HG03196 (cell line): Measurements from ENCODE around the gene MRRF.

Experiments used
- ATAC-seq: cut with Tn5 transposase; IDR thresholded peaks from one replicate; pipeline ENCODE4 v1.9.1; 2021; ENCODE audit not compliant: unreplicated experiment

MRRF gene

DNA sequence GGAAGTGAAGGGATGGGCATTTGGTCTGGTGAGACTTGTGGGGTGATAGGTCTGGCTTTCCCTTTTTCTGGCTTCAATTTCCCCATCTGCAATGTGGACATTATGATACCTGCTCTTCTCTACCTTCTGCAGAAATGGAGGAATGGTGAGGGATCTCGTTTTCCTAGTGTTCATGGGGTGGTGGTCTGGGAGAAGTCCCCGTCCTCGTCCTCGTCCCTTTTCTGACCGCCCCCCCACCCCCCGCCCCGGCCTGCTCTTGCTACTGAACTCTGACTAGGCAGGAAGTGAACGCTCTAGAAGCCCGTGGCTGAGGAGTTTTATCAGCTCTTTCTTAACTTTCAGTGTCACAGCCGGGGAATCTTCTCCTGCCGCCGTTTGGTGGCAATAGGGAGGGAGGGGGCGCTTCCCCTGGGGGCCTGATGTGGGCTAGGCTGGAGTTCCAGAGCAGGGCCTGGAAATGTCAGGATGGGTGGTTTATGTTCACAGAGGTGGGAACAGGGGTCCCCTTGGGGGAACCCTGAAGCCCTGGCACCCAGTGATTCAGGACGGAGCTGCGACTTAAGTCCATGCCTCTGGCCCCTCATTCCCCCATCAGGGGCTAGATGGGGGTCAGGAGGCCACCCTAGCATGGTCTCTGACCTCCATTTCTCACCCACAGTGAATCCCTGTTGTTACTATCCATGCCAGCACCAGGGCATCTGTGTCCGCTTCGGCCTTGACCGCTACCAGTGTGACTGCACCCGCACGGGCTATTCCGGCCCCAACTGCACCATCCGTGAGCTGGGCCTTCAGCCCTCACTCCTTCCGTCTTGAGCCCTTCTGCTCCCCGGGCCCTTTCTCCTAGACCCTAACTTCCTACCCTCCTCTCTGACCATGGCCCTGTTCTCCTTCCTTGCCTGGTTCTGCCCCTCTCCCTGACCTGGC is 112.8 kb downstream of the MRRF start:
- ATAC-seq, result no peak

DNA sequence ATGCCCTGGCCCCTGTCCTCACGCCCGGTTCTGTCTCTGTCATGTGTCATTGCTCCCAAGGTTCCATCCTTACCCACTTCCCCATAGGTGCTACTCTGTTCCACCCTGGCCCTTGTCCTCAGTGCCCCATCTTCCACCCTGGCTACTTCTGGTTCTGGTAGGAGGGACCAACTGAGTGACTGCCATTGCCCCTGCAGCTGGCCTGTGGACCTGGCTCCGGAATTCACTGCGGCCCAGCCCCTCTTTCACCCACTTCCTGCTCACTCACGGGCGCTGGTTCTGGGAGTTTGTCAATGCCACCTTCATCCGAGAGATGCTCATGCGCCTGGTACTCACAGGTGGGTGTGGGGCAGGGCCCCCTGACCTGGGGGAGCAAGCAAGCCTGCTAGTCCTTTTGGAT is 113.6 kb downstream of the MRRF start:
- no peak for ATAC-seq

DNA sequence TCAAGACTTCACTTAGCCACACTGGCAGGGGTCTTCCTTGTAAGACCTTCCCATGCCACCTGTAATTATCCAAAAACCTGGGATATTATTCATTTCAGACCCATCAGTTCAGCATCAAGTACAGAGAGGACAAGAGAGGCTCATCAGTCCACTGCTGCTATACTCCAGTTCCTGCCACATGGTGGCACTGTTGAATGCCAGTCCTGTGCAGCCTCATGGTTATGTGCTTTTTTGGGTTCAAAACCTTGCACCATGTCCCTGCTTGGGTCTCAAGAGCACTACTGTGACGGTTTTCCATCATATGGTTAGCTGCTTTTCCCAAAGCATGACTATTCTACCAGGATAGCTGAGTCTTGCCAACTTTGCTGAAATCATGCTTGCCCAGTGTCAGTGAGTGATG is 114.7 kb downstream of the MRRF start:
- no peak for ATAC-seq

DNA sequence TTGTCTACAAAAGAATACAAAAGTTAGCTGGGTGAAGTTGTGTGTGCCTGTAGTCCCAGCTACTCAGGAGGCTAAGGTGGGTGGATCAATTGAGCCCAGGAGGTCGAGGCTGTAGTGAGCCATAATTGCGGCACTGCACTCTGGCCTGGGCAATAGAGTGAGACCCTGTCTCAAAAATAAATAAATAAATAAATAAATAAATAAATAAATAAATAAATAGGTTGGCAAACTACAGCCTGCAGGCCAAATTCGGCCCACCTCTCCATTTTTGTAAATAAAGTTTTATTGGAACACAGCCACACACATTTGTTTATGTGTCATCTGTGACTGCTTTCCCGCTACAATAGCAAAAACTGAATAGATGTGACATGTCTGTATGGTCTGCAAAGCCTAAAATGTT is 115.6 kb downstream of the MRRF start:
- ATAC-seq, result no peak
